ENCODE measurements around the gene IRF6.

- TF ChIP-seq CTCF (IDR thresholded peaks at IDR 0.05) (no peak), POLR2A (IDR thresholded peaks at IDR 0.05) (no peak)
These were observed 8.0 kb upstream of the IRF6 start for GRCh38 chr1:209813902-209814301.
